NCI-H1694 (cell line): Measurements from ENCODE around the gene CYP19A1.

Experiments used
- DNase-seq: peaks from one replicate; lab custom pipeline; 2025; lab: John Stamatoyannopoulos, UW

Gene CYP19A1

GRCh38 chr15:51183076-51183475 lies 155.3 kb downstream of the CYP19A1 start:
- no peak for DNase-seq

GRCh38 chr15:51181905-51182304 lies 156.5 kb downstream of the CYP19A1 start:
- DNase-seq: no peak

- DNase-seq: no peak
These were observed 157.2 kb downstream of the CYP19A1 start for GRCh38 chr15:51181221-51181620.

- DNase-seq: no peak
These were observed 157.9 kb downstream of the CYP19A1 start for GRCh38 chr15:51180534-51180933.

GRCh38 chr15:51180011-51180410 lies 158.4 kb downstream of the CYP19A1 start:
- DNase-seq: no peak

GRCh38 chr15:51172193-51172592 lies 166.2 kb downstream of the CYP19A1 start:
- DNase-seq: no peak

GRCh38 chr15:51171634-51171932 lies 166.8 kb downstream of the CYP19A1 start:
- DNase-seq: no peak

GRCh38 chr15:51170882-51171633 lies 167.3 kb downstream of the CYP19A1 start:
- DNase-seq: no peak

GRCh38 chr15:51168700-51169099 lies 169.7 kb downstream of the CYP19A1 start:
- DNase-seq: no peak

GRCh38 chr15:51163843-51164242 lies 174.6 kb downstream of the CYP19A1 start:
- no peak for DNase-seq

- peak; percentile 58 for DNase-seq
These were observed 175.3 kb downstream of the CYP19A1 start for GRCh38 chr15:51162865-51163762.

- no peak for DNase-seq
These were observed 176.7 kb downstream of the CYP19A1 start for GRCh38 chr15:51161491-51162220.

GRCh38 chr15:51160484-51160883 lies 177.9 kb downstream of the CYP19A1 start:
- no peak for DNase-seq
